Ramos (cell line): ENCODE measurements around the gene PCDHGA12.
"Not testable (repeated sequence)": the region's sequence is repeated elsewhere in the genome, so short reads cannot be mapped to it uniquely, and the experiment has no call there.

Experiments used
- in situ Hi-C: fragments of 300-500 bp; cut with MboI; formaldehyde crosslinking; loops from one replicate; pipeline ENCODE4 v1.14.3; 2022; ENCODE audit warnings: low sequenced_read_pairs; ENCODE audit not compliant: unreplicated experiment

The PCDHGA12 gene

DNA sequence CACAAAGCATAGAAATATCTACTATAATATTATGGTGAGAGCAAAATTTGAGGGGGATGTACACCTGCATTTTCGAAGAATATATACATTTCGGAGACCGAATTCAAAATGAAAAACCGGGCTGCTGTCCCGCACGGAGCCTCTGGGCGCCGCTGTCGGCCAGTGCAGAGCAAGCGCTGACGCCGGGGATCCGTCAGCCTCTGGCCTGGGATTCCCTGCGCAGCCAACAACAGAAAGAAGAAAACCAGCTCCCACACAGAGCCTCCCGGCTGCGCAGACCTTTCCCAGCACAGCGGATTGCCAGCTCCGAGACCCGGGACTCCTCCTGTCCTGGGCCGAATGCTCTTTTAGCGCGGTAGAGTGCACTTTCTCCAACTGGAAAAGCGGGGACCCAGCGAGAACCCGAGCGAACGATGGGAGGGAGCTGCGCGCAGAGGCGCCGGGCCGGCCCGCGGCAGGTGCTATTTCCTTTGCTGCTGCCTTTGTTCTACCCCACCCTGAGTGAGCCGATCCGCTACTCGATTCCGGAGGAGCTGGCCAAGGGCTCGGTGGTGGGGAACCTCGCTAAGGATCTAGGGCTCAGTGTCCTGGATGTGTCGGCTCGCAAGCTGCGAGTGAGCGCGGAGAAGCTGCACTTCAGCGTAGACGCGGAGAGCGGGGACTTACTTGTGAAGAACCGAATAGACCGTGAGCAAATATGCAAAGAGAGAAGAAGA, 22.4 kb upstream of the PCDHGA12 start, which contains the start of gene PCDHGB6:
TSS of gene PCDHGB6 (plus strand) at position 232 of the 716 bp plus-strand sequence. CDS start at position 414, 182 bp downstream.
- in situ Hi-C loops = not testable (repeated sequence)

DNA sequence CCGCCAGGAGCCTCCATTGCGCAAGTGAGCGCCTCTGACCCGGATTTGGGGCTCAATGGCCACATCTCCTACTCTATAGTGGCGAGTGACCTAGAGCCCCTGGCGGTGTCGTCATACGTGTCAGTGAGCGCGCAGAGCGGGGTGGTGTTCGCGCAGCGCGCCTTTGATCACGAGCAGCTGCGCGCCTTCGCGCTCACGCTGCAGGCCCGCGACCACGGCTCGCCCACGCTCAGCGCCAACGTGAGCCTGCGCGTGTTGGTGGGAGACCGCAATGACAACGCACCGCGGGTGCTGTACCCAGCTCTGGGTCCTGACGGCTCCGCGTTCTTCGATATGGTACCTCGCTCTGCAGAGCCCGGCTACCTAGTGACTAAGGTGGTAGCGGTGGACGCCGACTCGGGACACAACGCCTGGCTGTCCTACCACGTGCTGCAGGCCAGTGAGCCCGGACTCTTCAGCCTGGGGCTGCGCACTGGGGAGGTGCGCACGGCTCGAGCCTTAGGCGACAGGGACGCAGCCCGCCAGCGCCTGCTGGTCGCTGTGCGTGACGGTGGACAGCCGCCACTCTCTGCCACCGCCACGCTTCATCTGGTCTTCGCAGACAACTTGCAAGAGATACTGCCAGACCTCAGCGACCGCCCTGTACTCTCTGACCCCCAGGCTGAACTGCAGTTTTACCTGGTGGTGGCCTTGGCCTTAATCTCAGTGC, 20.6 kb upstream of the PCDHGA12 start:
- in situ Hi-C loops = no loop called here

DNA sequence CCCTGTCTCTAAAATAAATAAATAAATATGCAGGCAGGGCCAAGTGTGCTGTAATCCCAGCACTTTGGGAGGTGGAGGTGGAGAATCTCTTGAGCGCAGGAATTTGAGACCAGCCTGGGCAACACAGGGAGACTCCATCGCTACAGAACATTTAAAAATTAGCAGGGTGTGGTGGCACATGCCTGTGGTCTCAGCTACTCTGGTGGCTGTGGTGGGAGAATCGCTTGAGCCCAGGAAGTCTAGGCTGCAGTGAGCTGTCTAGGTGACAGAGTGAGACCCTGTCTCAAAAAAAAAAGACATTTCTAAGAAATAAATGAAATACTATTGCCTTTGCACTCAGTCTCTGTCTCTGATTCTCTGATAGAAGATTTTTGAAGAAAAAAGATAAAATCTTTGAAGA, 18.7 kb upstream of the PCDHGA12 start:
- in situ Hi-C loops = no loop called here

- in situ Hi-C loops = no loop called here
These were observed 17.3 kb upstream of the PCDHGA12 start, which contains the start of gene PCDHGA10 for GRCh38 chr5:141412854-141413539. Gene PCDHGA10 (plus strand): TSS chr5:141412987. CDS start chr5:141413176, 189 bp downstream.

- in situ Hi-C loops = no loop called here
These were observed 16.7 kb upstream of the PCDHGA12 start for GRCh38 chr5:141413540-141414069.

DNA sequence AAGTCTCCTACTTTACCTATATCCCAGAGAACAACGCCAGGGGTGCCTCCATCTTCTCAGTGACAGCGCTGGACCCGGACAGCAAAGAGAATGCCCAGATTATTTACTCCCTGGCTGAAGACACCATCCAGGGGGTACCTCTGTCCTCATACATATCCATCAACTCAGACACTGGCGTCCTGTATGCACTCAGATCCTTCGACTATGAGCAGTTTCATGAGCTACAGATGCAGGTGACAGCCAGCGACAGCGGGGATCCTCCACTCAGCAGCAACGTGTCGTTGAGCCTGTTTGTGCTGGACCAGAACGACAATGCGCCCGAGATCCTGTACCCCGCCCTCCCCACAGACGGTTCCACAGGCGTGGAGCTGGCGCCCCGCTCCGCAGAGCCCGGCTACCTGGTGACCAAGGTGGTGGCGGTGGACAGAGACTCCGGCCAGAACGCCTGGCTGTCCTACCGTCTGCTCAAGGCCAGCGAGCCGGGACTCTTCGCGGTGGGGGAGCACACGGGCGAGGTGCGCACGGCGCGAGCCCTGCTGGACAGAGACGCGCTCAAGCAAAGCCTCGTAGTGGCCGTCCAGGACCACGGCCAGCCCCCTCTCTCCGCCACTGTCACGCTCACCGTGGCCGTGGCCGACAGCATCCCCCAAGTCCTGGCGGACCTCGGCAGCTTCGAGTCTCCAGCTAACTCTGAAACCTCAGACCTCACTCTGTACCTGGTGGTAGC, 15.6 kb upstream of the PCDHGA12 start:
- in situ Hi-C loops = not testable (repeated sequence)

DNA sequence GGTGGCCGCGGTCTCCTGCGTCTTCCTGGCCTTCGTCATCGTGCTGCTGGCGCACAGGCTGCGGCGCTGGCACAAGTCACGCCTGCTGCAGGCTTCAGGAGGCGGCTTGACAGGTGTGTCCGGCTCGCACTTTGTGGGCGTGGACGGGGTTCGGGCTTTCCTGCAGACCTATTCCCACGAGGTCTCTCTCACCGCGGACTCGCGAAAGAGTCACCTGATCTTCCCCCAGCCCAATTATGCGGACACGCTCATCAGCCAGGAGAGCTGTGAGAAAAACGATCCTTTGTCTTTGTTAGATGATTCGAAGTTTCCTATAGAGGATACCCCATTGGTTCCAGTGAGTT, 15.1 kb upstream of the PCDHGA12 start:
- in situ Hi-C loops = not testable (repeated sequence)

DNA sequence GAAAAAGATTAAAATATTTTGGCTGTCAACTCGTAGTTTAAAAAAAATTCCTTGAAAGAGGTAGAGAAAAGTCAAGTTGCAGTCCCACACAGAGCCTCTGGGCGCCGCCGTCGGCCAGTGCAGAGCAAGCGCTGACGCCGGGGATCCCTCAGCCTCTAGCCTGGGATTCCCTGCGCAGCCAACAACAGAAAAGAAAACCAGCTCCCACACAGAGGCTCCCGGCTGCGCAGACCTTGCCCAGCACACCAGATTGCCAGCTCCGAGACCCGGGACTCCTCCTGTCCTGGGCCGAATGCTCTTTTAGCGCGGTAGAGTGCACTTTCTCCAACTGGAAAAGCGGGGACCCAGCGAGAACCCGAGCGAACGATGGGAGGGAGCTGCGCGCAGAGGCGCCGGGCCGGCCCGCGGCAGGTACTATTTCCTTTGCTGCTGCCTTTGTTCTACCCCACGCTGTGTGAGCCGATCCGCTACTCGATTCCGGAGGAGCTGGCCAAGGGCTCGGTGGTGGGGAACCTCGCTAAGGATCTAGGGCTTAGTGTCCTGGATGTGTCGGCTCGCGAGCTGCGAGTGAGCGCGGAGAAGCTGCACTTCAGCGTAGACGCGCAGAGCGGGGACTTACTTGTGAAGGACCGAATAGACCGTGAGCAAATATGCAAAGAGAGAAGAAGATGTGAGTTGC, 12.7 kb upstream of the PCDHGA12 start, which contains the start of gene PCDHGB7:
TSS of gene PCDHGB7 (plus strand) at position 184 of the 679 bp plus-strand sequence. CDS start at position 367, 183 bp downstream.
- in situ Hi-C loops = not testable (repeated sequence)

- in situ Hi-C loops = no loop called here
These were observed 11.0 kb upstream of the PCDHGA12 start for GRCh38 chr5:141419074-141419880.

- in situ Hi-C loops = loop anchor here (5.0 kb wide), 1 partner anchor 136 kb away; no protein-coding TSS in a partner anchor
These were observed 9.3 kb upstream of the PCDHGA12 start, which contains the start of gene PCDHGA11 for GRCh38 chr5:141420855-141421488. Gene PCDHGA11 (plus strand): TSS chr5:141421051. CDS start chr5:141421228, 177 bp downstream.

GRCh38 chr5:141421489-141421855, 8.8 kb upstream of the PCDHGA12 start:
- in situ Hi-C loops = loop anchor here (5.0 kb wide), 1 partner anchor 136 kb away; no protein-coding TSS in a partner anchor

- in situ Hi-C loops = loop anchor here (5.0 kb wide), 1 partner anchor 134 kb away; no protein-coding TSS in a partner anchor
These were observed 7.5 kb upstream of the PCDHGA12 start for GRCh38 chr5:141422742-141423291.

- in situ Hi-C loops = no loop called here
These were observed 2.4 kb upstream of the PCDHGA12 start for GRCh38 chr5:141427783-141428426.

DNA sequence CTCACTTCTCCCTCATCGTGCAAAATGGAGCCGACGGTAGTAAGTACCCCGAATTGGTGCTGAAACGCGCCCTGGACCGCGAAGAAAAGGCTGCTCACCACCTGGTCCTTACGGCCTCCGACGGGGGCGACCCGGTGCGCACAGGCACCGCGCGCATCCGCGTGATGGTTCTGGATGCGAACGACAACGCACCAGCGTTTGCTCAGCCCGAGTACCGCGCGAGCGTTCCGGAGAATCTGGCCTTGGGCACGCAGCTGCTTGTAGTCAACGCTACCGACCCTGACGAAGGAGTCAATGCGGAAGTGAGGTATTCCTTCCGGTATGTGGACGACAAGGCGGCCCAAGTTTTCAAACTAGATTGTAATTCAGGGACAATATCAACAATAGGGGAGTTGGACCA, 979 bp downstream of the PCDHGA12 start:
- in situ Hi-C loops = no loop called here

GRCh38 chr5:141432308-141432707, 2.0 kb downstream of the PCDHGA12 start:
- in situ Hi-C loops = not testable (repeated sequence)

- in situ Hi-C loops = not testable (repeated sequence)
These were observed 2.4 kb downstream of the PCDHGA12 start for GRCh38 chr5:141432726-141433125.

DNA sequence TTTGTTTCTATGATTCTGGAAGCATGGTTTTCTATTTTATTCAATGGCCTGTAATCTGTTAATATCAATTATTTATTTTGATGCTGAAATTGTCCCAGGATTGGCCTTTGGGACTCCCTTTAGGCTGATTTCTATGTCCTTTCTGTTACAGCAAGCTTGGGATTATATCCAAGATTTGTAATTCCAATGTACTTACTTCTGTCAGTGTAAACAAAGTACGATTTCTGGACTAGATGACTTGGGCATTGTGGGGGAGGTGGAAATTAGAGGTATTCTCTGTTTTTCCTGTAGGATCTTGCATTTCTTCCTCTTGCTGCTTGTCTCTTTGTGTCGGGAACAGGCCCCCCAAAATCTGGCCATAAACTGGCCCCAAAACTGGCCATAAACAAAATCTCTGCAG, 3.7 kb downstream of the PCDHGA12 start:
- in situ Hi-C loops = no loop called here
